Nucleus accumbens (tissue), 56 donors: Measurements from ENCODE around the gene PLEKHA6.

Experiments used
- DNase-seq, 56 donors: peaks; one replicate each; lab custom pipeline; 2025; lab: John Stamatoyannopoulos, UW

PLEKHA6 gene

GRCh38 chr1:204272505-204272904, 87.2 kb downstream of the PLEKHA6 start:
- no peak for DNase-seq

GRCh38 chr1:204271970-204272369, 87.8 kb downstream of the PLEKHA6 start:
- DNase-seq, result peak in 21 of 56 donors; percentile 21 to 72 (median 43)

GRCh38 chr1:204268101-204268500, 91.6 kb downstream of the PLEKHA6 start:
- DNase-seq, result no peak

- peak in 46 of 56 donors; percentile 30 to 85 (median 68) for DNase-seq
Observed at GRCh38 chr1:204267191-204267601, 92.5 kb downstream of the PLEKHA6 start.

DNA sequence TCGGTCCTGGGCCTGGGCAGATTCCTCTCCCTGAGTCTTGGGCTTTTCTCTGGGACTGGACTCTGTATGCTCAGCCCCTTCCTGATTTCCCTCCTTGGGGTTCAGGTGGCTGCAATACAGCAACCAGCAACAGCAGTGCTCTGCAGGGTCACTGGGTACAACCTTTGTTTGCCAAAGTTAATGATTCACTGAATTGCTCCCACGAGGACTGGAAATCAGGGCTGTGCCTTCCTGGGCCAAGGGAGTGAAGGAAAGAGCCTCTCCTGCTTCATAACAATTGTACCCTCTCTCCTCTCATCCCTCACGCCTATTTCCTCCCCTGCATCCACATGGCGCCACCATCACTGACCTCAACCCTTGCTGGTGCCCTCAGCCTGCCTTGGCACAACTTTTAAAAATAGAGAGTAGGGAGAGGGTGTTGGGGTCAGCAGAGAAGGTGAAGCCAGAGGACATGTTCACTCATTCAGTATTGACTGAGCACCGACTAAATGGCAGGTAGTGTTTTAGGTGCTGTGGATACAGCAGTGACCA, 93.2 kb downstream of the PLEKHA6 start:
- no peak for DNase-seq

- no peak for DNase-seq
Observed at GRCh38 chr1:204265665-204266064, 94.1 kb downstream of the PLEKHA6 start.

DNA sequence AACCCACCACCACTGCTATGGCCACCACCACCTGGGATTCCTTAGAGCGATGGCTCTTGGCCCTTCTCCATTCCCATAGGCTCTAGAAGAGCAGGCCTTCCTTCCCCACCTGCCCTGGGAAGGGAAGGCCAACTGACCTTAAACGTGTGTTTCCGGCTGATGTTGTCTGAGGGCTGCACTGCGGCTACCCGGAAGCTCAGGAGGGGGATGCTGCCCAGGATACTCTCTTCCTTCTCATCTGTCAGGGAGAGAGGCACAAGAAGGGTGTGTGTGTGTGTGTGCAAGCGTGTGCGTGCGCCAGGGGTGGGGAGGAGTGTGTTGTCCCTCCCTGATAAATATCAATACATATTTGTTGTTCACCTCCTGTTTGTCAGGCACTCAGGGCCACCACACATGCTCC, 94.9 kb downstream of the PLEKHA6 start:
- DNase-seq, result no peak

GRCh38 chr1:204263254-204263910, 96.3 kb downstream of the PLEKHA6 start:
- DNase-seq, result peak in 14 of 56 donors; percentile 19 to 57 (median 44)

DNA sequence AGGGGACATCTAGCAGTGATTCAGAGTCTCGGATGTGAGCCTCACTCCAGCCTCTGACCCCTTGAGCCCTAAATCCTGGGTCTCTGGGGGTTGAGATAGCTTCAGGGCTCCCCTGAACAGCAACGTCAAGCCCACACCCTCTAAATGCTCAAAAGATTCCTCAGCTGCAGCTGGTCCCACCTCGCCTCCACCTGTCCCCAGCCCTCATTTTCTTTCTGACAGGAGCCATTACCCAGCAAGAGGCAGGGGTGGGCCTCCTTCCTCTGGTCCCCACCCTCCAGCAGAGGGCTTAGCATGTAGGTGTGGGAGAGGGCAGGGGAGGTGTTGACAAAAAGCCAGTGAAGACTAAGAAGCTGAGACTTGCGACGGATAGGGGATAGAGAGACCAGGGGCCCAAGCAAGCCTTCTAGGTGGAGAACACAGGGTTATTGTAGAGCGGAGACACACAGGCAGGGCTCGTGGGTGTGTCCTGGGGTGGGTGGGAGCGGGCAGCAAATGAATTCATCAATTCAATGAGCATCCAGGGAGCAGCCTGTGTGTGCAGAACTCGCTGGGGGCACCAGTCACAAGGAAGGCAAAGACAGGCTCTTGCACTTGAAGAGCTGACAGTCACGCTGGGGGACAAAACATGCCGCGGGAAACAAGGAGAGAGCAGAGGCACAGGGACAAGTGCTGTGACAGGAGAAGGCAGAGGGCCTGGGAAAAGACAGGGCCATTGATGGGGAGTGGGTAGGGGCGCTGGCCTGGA, 97.0 kb downstream of the PLEKHA6 start:
- DNase-seq, result peak in 17 of 56 donors; percentile 17 to 59 (median 35)

DNA sequence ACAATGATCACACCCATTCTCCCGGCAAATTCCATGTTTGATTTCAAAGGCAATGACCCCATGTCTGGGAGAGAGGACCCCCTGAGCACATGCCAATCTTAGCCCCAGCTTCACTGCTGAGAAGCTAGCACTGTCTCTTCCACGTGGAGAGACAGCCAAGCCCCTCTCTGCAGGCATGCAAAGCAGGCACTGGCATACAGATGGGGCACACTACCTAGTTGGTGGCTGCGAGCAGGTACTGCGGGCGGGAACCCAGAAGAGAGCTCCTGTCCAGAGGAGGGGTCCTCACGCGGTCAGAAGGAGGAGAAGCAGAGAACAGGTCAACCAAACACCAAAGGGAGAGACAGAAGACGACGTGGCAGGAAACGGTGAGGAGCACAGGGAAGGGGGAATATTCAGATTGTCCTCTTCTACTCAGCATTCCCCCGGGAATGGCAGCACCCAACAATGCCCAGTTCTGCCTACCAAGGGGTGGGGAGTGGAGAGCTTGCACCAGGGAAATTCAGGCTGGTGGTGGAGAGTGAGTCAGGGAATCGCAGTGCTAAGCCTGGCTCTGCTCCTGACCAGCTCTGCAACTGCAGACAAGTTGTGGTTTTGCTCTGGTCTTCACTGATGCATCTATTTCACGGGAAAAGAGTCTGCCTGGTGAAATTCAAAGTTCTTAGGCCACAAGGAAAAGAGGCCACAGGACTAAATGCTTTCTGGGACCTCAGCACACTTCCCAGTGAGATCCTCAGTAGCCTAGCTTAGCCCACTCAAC, 97.8 kb downstream of the PLEKHA6 start:
- no peak for DNase-seq

DNA sequence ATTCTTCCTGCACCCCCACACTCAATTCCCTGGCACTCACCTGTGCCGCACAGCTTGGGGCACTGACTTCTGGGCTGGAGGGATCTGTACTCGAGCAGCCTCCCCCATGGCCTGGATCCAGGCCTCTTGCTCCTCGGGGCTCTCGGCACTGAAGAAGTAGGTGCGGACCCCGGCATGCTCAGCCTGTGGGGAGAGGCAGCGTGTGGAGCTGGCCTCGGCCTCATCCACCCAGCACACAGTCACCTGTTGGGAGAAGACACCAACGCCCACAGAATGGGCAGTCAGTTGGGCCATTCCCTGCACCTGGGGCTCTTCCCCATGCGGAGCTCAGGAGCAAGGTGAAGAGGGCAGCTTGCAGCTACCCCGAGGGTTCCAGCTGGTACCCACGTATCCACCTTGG, 98.5 kb downstream of the PLEKHA6 start:
- DNase-seq, result no peak

- no peak for DNase-seq
Observed at GRCh38 chr1:204260601-204261197, 99.0 kb downstream of the PLEKHA6 start.

GRCh38 chr1:204259782-204260181, 99.9 kb downstream of the PLEKHA6 start:
- no peak for DNase-seq

- DNase-seq, result no peak
Observed at GRCh38 chr1:204259196-204259595, 100.5 kb downstream of the PLEKHA6 start.

GRCh38 chr1:204258213-204259115, 101.3 kb downstream of the PLEKHA6 start:
- peak in 37 of 56 donors; percentile 23 to 81 (median 48) for DNase-seq

DNA sequence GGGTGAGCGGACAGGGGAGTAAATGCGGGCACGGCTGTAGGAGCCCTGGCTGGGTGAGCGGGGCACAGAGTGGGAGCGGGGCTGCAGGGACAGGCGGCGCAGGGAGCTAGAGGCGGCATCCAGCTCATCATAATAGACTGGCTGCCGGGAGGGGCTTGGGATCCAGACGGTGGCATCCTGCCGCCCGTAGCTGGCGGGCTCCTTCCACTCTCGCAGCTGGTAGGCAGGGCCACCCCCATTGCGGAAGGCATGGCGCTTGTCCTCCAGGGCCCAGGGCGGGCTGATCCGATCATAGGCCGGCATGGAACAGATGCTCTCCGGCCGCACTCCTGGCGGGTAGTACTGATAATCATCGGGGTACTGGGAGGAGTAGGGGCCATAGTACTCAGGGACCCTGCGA, 102.3 kb downstream of the PLEKHA6 start:
- DNase-seq, result peak in 7 of 56 donors; percentile 17 to 41 (median 30)

DNA sequence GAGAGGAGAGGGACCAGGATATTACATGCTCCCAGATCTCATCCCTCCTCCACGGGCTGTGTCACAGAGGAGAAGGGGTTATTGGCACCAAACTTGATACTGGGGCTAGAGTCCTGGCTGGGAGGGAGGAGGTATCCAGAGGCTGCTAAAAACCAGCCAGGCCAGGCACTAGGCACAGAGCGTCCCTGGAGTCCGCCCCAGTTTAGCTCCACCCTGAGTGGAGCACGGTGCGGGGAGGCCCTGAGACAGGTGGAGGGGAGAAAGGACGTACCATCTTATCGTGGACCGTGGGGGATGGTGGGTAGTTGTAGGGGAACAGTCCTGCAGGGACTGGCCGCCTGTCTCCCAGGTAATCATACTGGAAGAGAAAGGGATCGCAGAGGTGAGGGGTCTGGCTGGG, 103.2 kb downstream of the PLEKHA6 start:
- DNase-seq, result no peak

GRCh38 chr1:204255966-204256365, 103.8 kb downstream of the PLEKHA6 start:
- no peak for DNase-seq

GRCh38 chr1:204255225-204255624, 104.5 kb downstream of the PLEKHA6 start:
- no peak for DNase-seq
